ENCODE measurements around the gene GPR158.

- no peak for TF ChIP-seq CTCF (IDR thresholded peaks at IDR 0.05; ENCODE audit: low read depth, low read length, missing input control)
- no peak for TF ChIP-seq REST (IDR thresholded peaks at IDR 0.05)
- TF ChIP-seq TAF1 (conservative IDR thresholded peaks at IDR 0.05) = no peak
- TF ChIP-seq GABPA (IDR thresholded peaks at IDR 0.05 in 1 of 2, conservative IDR thresholded peaks at IDR 0.05 in 1 of 2) = no peak
- no peak for TF ChIP-seq ATF3 (IDR thresholded peaks at IDR 0.05)
- no peak for TF ChIP-seq EGR1 (IDR thresholded peaks at IDR 0.05; ENCODE audit: low read depth in 2 of 2)
- TF ChIP-seq RXRA (IDR thresholded peaks at IDR 0.05) = no peak
- TF ChIP-seq RAD21 (IDR thresholded peaks at IDR 0.05) = no peak
- TF ChIP-seq ZBTB33 (IDR thresholded peaks at IDR 0.05) = no peak
- TF ChIP-seq YY1 (IDR thresholded peaks at IDR 0.05) = no peak
- no peak for TF ChIP-seq MAX (IDR thresholded peaks at IDR 0.05)
- no peak for TF ChIP-seq SP1 (IDR thresholded peaks at IDR 0.05)
These were observed 348.3 kb downstream of the GPR158 start for GRCh38 chr10:25522946-25523608.
